C4-2B (cell line): Measurements from ENCODE around the gene SCO1.

ENCODE experiments used
- ZFX ChIP-seq: fragments of 450-650 bp; IDR thresholded peaks from 2 replicates; pipeline ENCODE4 v1.6.1; 2017
- TF ChIP-seq, protein P1 (sequence below): fragments of 450-650 bp; conservative IDR thresholded peaks from 2 replicates; pipeline ENCODE4 v1.5.1; 2017; ENCODE audit warnings: mild to moderate bottlenecking

DNA sequence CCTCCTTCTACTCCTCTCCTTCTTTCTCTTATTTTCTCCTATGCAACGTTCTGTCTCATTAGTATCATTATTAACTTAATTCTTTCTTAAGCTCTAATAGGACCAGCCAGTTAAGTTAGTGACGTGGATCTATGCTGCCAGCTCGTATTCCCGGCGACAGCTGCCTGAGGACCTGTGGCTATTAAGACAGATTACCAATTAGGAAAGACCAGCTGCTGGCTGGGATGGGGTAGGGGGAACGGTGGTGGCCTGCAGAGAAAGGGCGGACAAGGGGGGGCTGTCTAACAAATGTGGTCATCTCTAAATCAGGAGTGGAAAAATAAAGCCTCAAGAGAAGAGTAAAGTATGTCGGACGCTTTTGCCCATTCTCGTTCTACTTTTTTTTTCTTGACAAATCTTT, 39.5 kb downstream of the SCO1 start:
- TF ChIP-seq, protein P1, sequence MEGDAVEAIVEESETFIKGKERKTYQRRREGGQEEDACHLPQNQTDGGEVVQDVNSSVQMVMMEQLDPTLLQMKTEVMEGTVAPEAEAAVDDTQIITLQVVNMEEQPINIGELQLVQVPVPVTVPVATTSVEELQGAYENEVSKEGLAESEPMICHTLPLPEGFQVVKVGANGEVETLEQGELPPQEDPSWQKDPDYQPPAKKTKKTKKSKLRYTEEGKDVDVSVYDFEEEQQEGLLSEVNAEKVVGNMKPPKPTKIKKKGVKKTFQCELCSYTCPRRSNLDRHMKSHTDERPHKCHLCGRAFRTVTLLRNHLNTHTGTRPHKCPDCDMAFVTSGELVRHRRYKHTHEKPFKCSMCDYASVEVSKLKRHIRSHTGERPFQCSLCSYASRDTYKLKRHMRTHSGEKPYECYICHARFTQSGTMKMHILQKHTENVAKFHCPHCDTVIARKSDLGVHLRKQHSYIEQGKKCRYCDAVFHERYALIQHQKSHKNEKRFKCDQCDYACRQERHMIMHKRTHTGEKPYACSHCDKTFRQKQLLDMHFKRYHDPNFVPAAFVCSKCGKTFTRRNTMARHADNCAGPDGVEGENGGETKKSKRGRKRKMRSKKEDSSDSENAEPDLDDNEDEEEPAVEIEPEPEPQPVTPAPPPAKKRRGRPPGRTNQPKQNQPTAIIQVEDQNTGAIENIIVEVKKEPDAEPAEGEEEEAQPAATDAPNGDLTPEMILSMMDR: no peak
- no peak for TF ChIP-seq ZFX
